Type B pancreatic cell (in vitro differentiated cells): ENCODE measurements around the gene U2AF2. TPM values are rescaled to one million over a fixed set of nuclear protein-coding genes. Genes with fewer than 3 reads are reported as not detected.

Source experiments
- DNase-seq: peaks from one replicate; pipeline ENCODE4 v3.0.0; 2021; ENCODE audit warnings: mixed read lengths; ENCODE audit not compliant: unreplicated experiment; ENCODE audit errors: extremely low spot score
- H3K27ac Mint-ChIP-seq: 2 replicates; pipeline ENCODE4 v1.8.0; 2021; ENCODE audit warnings: mild to moderate bottlenecking, mixed read lengths
- H3K27me3 Mint-ChIP-seq: 2 replicates; pipeline ENCODE4 v1.8.0; 2021; ENCODE audit warnings: mixed read lengths
- H3K36me3 Mint-ChIP-seq: 2 replicates; pipeline ENCODE4 v1.8.0; 2021; ENCODE audit warnings: mixed read lengths
- H3K4me1 Mint-ChIP-seq: one replicate; pipeline ENCODE4 v1.8.0; 2021; ENCODE audit warnings: mixed read lengths; ENCODE audit not compliant: unreplicated experiment
- H3K4me3 Mint-ChIP-seq: 2 replicates; pipeline ENCODE4 v1.8.0; 2021; ENCODE audit warnings: mild to moderate bottlenecking, mixed read lengths
- H3K9me3 Mint-ChIP-seq: 2 replicates; pipeline ENCODE4 v1.8.0; 2021; ENCODE audit warnings: mixed read lengths
- total RNA-seq: library from RNA; stranded (reverse); gene quantifications from 2 replicates; pipeline ENCODE4 v1.2.1, GENCODE V29; 2021; ENCODE audit warnings: low replicate concordance
- TF ChIP-seq, protein P1 (sequence below): fragments of 200-600 bp; sonication (generic); conservative IDR thresholded peaks from 2 replicates; pipeline ENCODE4 v1.5.0; 2021; ENCODE audit warnings: antibody characterized with exemption, mild to moderate bottlenecking

The U2AF2 gene
- total RNA-seq, 1 donor from 2014 or later = 232 TPM

DNA sequence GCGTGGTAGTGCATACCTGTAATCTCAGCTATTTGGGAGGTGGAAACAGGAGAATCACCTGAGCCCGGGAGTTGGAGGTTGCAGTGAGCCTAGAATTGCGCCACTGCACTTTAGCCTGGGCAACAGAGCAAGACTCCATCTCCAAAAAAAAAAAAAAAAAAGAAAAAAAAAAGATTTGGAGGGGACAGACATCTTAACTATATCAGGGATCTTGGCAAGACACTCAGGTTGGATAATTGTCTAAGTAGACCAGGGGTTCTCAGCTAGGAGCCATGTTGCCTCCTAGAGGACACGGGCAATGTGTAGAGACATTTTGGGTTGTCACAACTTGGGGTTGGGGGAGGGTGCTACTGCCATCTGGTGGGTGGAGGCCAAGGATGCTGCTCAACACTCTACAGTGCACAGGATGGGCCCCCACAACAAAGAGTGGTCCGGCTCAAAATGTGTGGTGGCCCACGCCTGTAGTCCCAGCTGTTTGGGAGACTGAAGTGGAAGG is 15.9 kb upstream of the U2AF2 start:
- peaks cover 25% of the 10 kb centered on the region for H3K36me3 Mint-ChIP-seq
- peaks cover 46% of the 10 kb centered on the region for H3K4me1 Mint-ChIP-seq
- H3K27me3 Mint-ChIP-seq = peaks cover 5% of the 10 kb centered on the region
- TF ChIP-seq, protein P1, sequence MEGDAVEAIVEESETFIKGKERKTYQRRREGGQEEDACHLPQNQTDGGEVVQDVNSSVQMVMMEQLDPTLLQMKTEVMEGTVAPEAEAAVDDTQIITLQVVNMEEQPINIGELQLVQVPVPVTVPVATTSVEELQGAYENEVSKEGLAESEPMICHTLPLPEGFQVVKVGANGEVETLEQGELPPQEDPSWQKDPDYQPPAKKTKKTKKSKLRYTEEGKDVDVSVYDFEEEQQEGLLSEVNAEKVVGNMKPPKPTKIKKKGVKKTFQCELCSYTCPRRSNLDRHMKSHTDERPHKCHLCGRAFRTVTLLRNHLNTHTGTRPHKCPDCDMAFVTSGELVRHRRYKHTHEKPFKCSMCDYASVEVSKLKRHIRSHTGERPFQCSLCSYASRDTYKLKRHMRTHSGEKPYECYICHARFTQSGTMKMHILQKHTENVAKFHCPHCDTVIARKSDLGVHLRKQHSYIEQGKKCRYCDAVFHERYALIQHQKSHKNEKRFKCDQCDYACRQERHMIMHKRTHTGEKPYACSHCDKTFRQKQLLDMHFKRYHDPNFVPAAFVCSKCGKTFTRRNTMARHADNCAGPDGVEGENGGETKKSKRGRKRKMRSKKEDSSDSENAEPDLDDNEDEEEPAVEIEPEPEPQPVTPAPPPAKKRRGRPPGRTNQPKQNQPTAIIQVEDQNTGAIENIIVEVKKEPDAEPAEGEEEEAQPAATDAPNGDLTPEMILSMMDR = peak; percentile 68
- H3K4me3 Mint-ChIP-seq = peak overlapping the region; percentile 82
- no peaks in the 10 kb centered on the region for H3K9me3 Mint-ChIP-seq
- no peak for DNase-seq
- H3K27ac Mint-ChIP-seq = peak overlapping the region; percentile 74

DNA sequence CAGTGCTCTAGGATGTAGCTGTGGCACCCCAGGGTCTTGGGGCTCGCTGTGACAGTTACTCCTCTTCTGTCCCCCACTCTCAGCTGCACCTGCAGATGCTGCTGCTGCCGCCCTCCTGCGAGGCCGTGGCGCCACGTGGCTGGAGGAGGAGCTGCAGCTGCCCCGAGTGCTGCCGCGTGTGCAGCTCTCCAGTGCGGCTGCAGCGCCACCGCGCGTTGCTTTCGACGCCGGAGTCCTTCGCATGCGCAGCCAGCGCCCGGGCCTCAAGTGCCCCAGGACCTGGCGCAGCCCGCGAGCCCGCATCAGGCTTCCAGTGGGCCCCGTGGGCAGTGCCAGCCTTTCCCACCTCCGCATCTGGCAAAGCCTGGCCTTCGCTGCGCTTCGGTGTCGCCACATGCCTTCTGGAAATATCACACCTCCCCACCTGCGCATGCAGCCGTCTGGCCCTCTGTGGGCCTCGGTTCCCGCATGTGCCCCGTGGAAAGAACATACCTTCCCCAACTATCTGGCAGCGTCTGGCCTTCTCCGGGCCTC is 14.7 kb upstream of the U2AF2 start:
- H3K27ac Mint-ChIP-seq = peak overlapping the region; percentile 91
- no peaks in the 10 kb centered on the region for H3K9me3 Mint-ChIP-seq
- peak; percentile 71 for DNase-seq
- peaks cover 21% of the 10 kb centered on the region for H3K36me3 Mint-ChIP-seq
- peak overlapping the region; percentile 91 for H3K4me3 Mint-ChIP-seq
- H3K4me1 Mint-ChIP-seq = peaks cover 40% of the 10 kb centered on the region
- H3K27me3 Mint-ChIP-seq = peaks cover 5% of the 10 kb centered on the region
- TF ChIP-seq, protein P1 = no peak

DNA sequence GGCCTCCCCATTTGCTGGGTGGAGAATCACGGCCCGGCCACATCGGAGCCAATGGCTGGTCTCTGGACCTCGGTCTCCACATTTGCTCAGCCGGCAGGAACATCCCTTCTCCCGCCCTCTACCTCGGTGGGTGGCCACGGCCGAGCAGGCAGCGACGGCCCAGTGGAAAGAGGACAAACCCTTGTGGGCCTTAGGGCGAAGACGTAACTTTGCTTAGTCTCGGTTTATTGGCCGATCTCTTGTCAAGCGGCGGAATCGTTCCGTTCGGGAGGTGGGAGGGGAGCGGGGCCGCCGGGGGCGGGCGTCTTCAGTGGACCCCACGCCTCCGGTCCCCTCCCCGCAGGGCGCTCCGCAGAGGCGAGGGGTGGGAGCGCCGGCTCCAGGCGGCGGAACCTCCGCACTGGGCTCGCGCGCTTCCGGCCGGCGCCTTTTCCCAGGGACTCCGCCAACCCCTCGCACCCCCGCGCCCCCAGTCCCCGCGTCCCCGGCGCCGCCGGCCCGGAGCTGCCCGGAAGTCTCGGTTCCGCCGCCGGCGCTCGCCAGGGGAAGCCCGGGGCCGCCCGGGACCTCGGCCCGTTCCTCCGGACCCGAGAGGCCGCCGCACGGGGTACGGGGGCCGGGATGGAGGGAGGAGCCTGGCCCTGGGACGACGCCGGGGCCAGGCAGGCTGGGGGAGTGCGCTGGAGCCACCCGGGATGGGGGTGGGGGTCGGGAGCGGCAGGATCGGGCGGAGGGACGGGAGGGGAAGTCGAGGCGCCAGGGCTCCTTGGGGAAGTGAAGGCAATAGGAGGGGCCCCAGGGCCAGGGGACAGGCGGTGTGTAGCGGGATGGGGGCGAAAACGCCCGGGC is 14.0 kb upstream of the U2AF2 start, which contains the start of gene ZNF580:
Gene ZNF580 (plus strand): TSS at position 426 of the 849 bp plus-strand sequence. CDS start 1,507 bp downstream, outside the sequence.
- peaks cover 34% of the 10 kb centered on the region for H3K4me1 Mint-ChIP-seq
- H3K27ac Mint-ChIP-seq = peak within 1 kb of the TSS; percentile 91
- DNase-seq = no peak
- H3K36me3 Mint-ChIP-seq = peaks cover 21% of the 10 kb centered on the region
- H3K9me3 Mint-ChIP-seq = no peaks in the 10 kb centered on the region
- H3K4me3 Mint-ChIP-seq = peak within 1 kb of the TSS; percentile 94
- TF ChIP-seq, protein P1 = no peak
- peaks cover 5% of the 10 kb centered on the region for H3K27me3 Mint-ChIP-seq

DNA sequence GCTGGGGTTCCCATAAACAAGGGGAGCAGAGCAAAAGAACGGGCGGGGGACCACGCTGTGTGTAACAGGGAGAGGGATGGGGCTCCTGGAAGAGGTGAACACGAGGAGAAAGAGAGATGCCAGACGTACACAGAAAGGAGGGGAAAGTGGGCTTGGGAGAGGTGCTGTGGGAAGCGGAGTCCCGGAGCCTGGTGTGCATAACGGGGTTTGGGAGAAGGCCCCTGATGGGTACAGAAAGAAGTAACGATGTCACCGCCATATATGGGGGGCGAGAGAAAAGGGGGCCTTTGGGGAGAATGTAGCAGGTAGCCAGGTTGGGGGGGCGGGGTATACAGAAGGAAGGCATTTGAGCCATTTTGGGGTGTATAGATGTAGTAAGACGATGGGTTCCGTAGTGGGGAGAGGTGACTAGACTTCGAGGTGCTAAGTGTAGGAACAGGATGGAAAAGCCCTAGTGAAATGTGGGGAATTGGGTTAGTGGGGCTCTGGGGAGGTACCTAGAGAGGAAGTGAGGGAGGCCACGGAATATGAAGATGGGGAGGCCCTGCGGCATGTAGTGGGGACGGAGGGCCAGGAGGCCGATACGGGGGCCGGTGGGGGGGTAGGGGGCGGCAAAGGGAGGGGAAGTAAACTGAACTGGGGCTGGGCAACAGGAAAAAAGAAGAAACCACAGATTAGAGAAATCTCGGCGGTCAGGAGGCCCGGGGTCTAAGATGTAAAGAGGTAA is 13.2 kb upstream of the U2AF2 start:
- no peaks in the 10 kb centered on the region for H3K9me3 Mint-ChIP-seq
- peaks cover 5% of the 10 kb centered on the region for H3K27me3 Mint-ChIP-seq
- TF ChIP-seq, protein P1 = no peak
- peak overlapping the region; percentile 94 for H3K4me3 Mint-ChIP-seq
- DNase-seq = no peak
- H3K27ac Mint-ChIP-seq = peak overlapping the region; percentile 87
- peaks cover 17% of the 10 kb centered on the region for H3K36me3 Mint-ChIP-seq
- peaks cover 26% of the 10 kb centered on the region for H3K4me1 Mint-ChIP-seq

DNA sequence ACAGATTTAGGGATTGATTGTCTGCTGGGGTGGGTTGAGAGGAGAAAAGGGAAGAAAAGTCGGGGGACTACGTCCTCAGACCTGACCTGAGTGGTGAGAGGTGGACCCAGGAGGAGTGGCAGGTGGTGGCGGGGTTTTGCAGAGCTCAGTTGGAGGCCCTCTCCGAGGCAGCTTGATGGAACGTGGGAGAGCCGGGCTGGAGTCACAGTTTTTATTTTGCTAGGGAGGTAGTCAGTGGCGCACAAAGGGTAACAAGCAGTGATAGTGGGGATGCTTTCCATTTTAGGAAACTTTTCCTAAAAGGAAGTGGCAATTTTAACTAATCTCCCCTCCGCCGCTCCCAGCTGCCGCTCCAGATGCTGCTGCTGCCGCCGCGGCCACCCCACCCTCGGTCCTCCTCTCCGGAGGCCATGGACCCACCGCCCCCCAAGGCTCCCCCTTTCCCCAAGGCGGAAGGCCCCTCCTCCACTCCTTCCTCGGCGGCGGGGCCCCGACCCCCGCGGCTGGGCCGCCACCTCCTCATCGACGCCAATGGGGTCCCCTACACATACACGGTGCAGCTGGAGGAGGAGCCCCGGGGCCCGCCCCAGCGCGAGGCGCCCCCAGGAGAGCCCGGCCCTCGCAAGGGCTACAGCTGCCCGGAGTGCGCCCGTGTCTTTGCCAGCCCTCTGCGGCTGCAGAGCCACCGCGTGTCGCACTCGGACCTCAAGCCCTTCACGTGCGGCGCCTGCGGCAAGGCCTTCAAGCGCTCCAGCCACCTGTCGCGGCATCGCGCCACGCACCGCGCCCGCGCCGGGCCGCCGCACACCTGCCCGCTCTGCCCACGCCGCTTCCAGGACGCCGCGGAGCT is 12.5 kb upstream of the U2AF2 start:
- no peak for DNase-seq
- TF ChIP-seq, protein P1 = no peak
- Mint-ChIP-seq H3K9me3 (no peaks in the 10 kb centered on the region), H3K36me3 (peaks cover 17% of the 10 kb centered on the region), H3K27ac (peak overlapping the region; percentile 96), H3K27me3 (peaks cover 5% of the 10 kb centered on the region), H3K4me3 (peak overlapping the region; percentile 96), H3K4me1 (peaks cover 31% of the 10 kb centered on the region)
